ENCODE results near the gene GRID2IP.

- TF ChIP-seq, protein P1, sequence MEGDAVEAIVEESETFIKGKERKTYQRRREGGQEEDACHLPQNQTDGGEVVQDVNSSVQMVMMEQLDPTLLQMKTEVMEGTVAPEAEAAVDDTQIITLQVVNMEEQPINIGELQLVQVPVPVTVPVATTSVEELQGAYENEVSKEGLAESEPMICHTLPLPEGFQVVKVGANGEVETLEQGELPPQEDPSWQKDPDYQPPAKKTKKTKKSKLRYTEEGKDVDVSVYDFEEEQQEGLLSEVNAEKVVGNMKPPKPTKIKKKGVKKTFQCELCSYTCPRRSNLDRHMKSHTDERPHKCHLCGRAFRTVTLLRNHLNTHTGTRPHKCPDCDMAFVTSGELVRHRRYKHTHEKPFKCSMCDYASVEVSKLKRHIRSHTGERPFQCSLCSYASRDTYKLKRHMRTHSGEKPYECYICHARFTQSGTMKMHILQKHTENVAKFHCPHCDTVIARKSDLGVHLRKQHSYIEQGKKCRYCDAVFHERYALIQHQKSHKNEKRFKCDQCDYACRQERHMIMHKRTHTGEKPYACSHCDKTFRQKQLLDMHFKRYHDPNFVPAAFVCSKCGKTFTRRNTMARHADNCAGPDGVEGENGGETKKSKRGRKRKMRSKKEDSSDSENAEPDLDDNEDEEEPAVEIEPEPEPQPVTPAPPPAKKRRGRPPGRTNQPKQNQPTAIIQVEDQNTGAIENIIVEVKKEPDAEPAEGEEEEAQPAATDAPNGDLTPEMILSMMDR (IDR thresholded peaks at IDR 0.05): no peak
- no peak for TF ChIP-seq POLR2A (IDR thresholded peaks at IDR 0.05)
These were observed 39.4 kb upstream of the GRID2IP start for GRCh38 chr7:6590645-6591110.

Data from uterus (tissue), 2 donors.